SK-N-MC (cell line): Measurements from ENCODE around the gene DHRS4L2.
"Not testable (repeated sequence)": the region's sequence is repeated elsewhere in the genome, so short reads cannot be mapped to it uniquely, and the experiment has no call there.

Source experiments
- EZH2 ChIP-seq: fragments of 200-600 bp; sonication (generic); IDR thresholded peaks from one replicate; pipeline ENCODE4 v1.6.1; 2017; ENCODE audit warnings: antibody characterized with exemption
- POLR2AphosphoS5 ChIP-seq: IDR thresholded peaks from 2 replicates; pipeline ENCODE4 v1.6.1; 2012; ENCODE audit warnings: mild to moderate bottlenecking, low read depth, low read length, borderline replicate concordance

GRCh38 chr14:24049002-24049401 is 60.3 kb downstream of the DHRS4L2 start:
- TF ChIP-seq POLR2AphosphoS5, EZH2: not testable (repeated sequence)
